Natural killer cell (primary cell): ENCODE measurements around the gene MYADML2. TPM values are rescaled to one million over a fixed set of nuclear protein-coding genes. Genes with fewer than 3 reads are reported as not detected.
A peak's percentile ranks its signal among the peaks of the same experiment; 100 is the strongest.

ENCODE experiments used
- ATAC-seq, 3 donors: fragments of 150-1000 bp in 2 of 3; fragments of 200-7000 bp in 1 of 3; cut with Tn5 transposase; 1 replicate in 1 of 3; 2 replicates in 2 of 3; pipeline ENCODE4 v1.10.0; 2021; ENCODE audit warnings: mild to moderate bottlenecking in 2 of 3, moderate library complexity in 2 of 3
- DNase-seq, 2 donors: peaks; one replicate each; pipeline versions ENCODE4 v3.0.0 to v3.0.0-alpha.2; 2013 to 2021; ENCODE audit warnings: mixed read lengths in 1 of 2
- H3K27ac ChIP-seq: one replicate; pipeline ENCODE4 v1.5.1; 2013; ENCODE audit warnings: mild to moderate bottlenecking, low read length
- H3K27me3 ChIP-seq: one replicate; pipeline ENCODE4 v1.6.1; 2013; ENCODE audit warnings: low read length; ENCODE audit not compliant: control insufficient read depth, insufficient read depth
- H3K36me3 ChIP-seq: one replicate; pipeline ENCODE4 v1.6.1; 2013; ENCODE audit warnings: low read length; ENCODE audit not compliant: control insufficient read depth, insufficient read depth
- H3K4me1 ChIP-seq: one replicate; pipeline ENCODE4 v1.6.1; 2013; ENCODE audit warnings: low read length; ENCODE audit not compliant: control insufficient read depth, insufficient read depth
- H3K4me3 ChIP-seq: one replicate; pipeline ENCODE4 v1.5.1; 2013; ENCODE audit warnings: low read length
- H3K9me3 ChIP-seq: one replicate; pipeline ENCODE4 v1.6.1; 2013; ENCODE audit warnings: low read length; ENCODE audit not compliant: control insufficient read depth, insufficient read depth
- H3K27ac Mint-ChIP-seq, 2 donors: one replicate each; pipeline ENCODE4 v1.8.0; 2022; ENCODE audit warnings: mild to moderate bottlenecking in 2 of 2, mixed read lengths in 2 of 2, moderate library complexity in 1 of 2
- H3K27me3 Mint-ChIP-seq, 2 donors: one replicate each; pipeline ENCODE4 v1.8.0; 2022; ENCODE audit warnings: low read depth in 2 of 2, mixed read lengths in 2 of 2
- H3K36me3 Mint-ChIP-seq: one replicate; pipeline ENCODE4 v1.8.0; 2022; ENCODE audit warnings: mixed read lengths
- H3K4me1 Mint-ChIP-seq, 2 donors: one replicate each; pipeline ENCODE4 v1.8.0; 2022; ENCODE audit warnings: mixed read lengths in 2 of 2
- H3K4me3 Mint-ChIP-seq: one replicate; pipeline ENCODE4 v1.8.0; 2022; ENCODE audit warnings: mild to moderate bottlenecking, moderate library complexity, mixed read lengths
- H3K9me3 Mint-ChIP-seq, 2 donors: one replicate each; pipeline ENCODE4 v1.8.0; 2022; ENCODE audit warnings: mixed read lengths in 2 of 2
- CTCF ChIP-seq: fragments of 200-600 bp; IDR thresholded peaks from one replicate; pipeline ENCODE4 v1.8.0; 2022; ENCODE audit warnings: antibody characterized with exemption
- WGBS: methylation state at CpG from one replicate; pipeline ENCODE4 v1.1.7; 2013; ENCODE audit warnings: missing lambda C conversion rate; ENCODE audit not compliant: insufficient coverage; 5-methylcytosine and 5-hydroxymethylcytosine counted together
- intact Hi-C: fragments of 100-400 bp; cut with micrococcal nuclease; formaldehyde crosslinking; loops from one replicate; pipeline ENCODE4 v1.14.2; 2022
- total RNA-seq, 4 donors: library from RNA; stranded (reverse); fragments of 120-200 nt in 1 of 4; gene quantifications; one replicate each; pipeline versions ENCODE4 v1.2.3 to v1.2.4, GENCODE V29; 2013 to 2022

MYADML2 gene
- total RNA-seq, 3 donors from 2014 or later (not counting 1 experiment from before 2014, with no cell fraction given), result not detected

GRCh38 chr17:81978524-81979298 lies 31.7 kb upstream of the MYADML2 start:
- DNase-seq (no peak), ATAC-seq (no peak)
- H3K27ac Mint-ChIP-seq, result peak overlapping the region in 1 of 2 donors; percentile 95
- no peaks in the 10 kb centered on the region for H3K9me3 Mint-ChIP-seq
- intact Hi-C loops, result no loop called here
- Histone ChIP-seq H3K36me3 (no peaks in the 10 kb centered on the region), H3K9me3 (peaks cover 1% of the 10 kb centered on the region), H3K27me3 (no peaks in the 10 kb centered on the region), H3K4me3 (no peak overlapping the region), H3K27ac (no peak overlapping the region), H3K4me1 (peaks cover 29% of the 10 kb centered on the region)
- H3K4me1 Mint-ChIP-seq, result peaks cover 5 to 33% of the 10 kb centered on the region in 2 donors
- no peaks in the 10 kb centered on the region for H3K27me3 Mint-ChIP-seq
- H3K36me3 Mint-ChIP-seq, result no peaks in the 10 kb centered on the region
- WGBS, result 95% methylated on average over 27 of the region's 27 CpGs
- TF ChIP-seq CTCF, result no peak
- peak overlapping the region; percentile 64 for H3K4me3 Mint-ChIP-seq

- H3K36me3 Mint-ChIP-seq, result no peaks in the 10 kb centered on the region
- Histone ChIP-seq H3K36me3 (no peaks in the 10 kb centered on the region), H3K4me3 (peak within 1 kb of the TSS; percentile 61), H3K4me1 (peaks cover 29% of the 10 kb centered on the region), H3K27me3 (no peaks in the 10 kb centered on the region), H3K27ac (peak within 1 kb of the TSS; percentile 57), H3K9me3 (peaks cover 5% of the 10 kb centered on the region)
- under 1% methylated on average over 76 of the region's 76 CpGs for WGBS
- H3K4me3 Mint-ChIP-seq, result peak within 1 kb of the TSS; percentile 91
- intact Hi-C loops, result no loop called here
- TF ChIP-seq CTCF, result no peak
- ATAC-seq (peak; percentile 94 to 98 (median 95)), DNase-seq (peak; percentile 92 to 95)
- no peaks in the 10 kb centered on the region for H3K9me3 Mint-ChIP-seq
- peak within 1 kb of the TSS; percentile 78 to 95 for H3K27ac Mint-ChIP-seq
- peaks cover 5 to 33% of the 10 kb centered on the region in 2 donors for H3K4me1 Mint-ChIP-seq
- peaks cover 0 to 5% of the 10 kb centered on the region in 2 donors for H3K27me3 Mint-ChIP-seq
Measured at GRCh38 chr17:81977211-81977808, 30.3 kb upstream of the MYADML2 start, which contains the start of gene ASPSCR1. ASPSCR1 (plus strand) TSS chr17:81977629; CDS start chr17:81977647, 18 bp downstream.

- H3K9me3 ChIP-seq, result peaks cover 5% of the 10 kb centered on the region
Measured at GRCh38 chr17:81976332-81977210, 29.5 kb upstream of the MYADML2 start.

More at GRCh38 chr17:81976332-81977210, 29.5 kb upstream of the MYADML2 start:
- 27% methylated on average over 30 of the region's 30 CpGs for WGBS
- Mint-ChIP-seq H3K4me1 (peaks cover 5 to 33% of the 10 kb centered on the region in 2 donors), H3K27me3 (peaks cover 0 to 7% of the 10 kb centered on the region in 2 donors), H3K9me3 (no peaks in the 10 kb centered on the region), H3K36me3 (no peaks in the 10 kb centered on the region), H3K4me3 (peak overlapping the region; percentile 91), H3K27ac (peak overlapping the region; percentile 78 to 95)
- intact Hi-C loops, result no loop called here
- TF ChIP-seq CTCF, result no peak
- Histone ChIP-seq H3K27ac (peak overlapping the region; percentile 34), H3K36me3 (no peaks in the 10 kb centered on the region), H3K4me1 (peaks cover 29% of the 10 kb centered on the region), H3K4me3 (peak overlapping the region; percentile 61), H3K27me3 (no peaks in the 10 kb centered on the region)
- ATAC-seq (peak in 2 of 3 donors; percentile 12 to 15), DNase-seq (peak in 1 of 2 donors; percentile 59)
